Measurements from ENCODE around the gene CDC6.

CDC6 gene

DNA sequence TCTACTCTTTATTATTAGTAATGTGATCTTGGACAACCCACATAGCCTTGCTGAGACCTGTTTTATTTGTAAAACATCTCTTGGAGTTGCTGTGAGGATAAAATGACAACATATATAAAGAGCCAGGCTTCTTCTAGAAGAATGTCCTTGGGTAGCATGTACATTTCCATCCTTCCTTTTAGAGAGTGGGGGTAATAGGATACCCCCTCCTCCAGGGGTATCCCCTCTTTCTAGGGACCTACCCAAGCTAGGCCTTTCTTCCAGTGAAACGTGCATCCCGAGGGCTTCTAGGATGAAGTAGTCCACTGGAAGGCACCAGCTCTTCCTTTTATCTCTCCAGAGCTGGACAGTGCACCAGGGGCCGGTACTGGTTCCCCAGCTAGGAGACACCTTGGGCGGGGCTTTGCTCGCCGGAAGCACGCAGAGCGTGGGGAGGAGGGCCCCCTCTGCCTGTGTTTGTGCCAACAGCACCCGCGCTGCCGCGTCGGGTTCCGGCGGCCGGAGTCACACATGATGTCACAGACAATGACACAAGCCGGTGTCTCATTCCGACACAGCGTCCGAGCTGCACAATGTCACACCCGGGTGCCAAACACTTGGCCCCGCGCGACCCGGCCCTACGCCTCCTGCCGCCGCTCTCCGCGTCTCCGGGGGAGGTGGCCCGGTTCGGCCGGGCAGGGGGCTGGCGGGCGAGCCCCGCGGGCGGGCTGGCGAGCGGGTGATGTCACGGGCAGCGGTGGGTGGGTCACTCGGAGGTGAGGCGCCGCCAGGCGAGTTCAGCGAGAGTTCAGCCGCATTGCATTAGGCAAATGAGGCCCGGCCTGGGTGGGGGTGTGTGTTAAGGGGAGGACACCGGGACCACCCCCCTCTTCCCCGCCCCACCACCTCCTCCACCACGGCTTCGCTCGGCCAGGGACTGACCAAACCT, 53.5 kb downstream of the CDC6 start:
- DNase-seq (ENCODE audit: low read depth in 2 of 2) = peak; percentile 64 to 66

DNA sequence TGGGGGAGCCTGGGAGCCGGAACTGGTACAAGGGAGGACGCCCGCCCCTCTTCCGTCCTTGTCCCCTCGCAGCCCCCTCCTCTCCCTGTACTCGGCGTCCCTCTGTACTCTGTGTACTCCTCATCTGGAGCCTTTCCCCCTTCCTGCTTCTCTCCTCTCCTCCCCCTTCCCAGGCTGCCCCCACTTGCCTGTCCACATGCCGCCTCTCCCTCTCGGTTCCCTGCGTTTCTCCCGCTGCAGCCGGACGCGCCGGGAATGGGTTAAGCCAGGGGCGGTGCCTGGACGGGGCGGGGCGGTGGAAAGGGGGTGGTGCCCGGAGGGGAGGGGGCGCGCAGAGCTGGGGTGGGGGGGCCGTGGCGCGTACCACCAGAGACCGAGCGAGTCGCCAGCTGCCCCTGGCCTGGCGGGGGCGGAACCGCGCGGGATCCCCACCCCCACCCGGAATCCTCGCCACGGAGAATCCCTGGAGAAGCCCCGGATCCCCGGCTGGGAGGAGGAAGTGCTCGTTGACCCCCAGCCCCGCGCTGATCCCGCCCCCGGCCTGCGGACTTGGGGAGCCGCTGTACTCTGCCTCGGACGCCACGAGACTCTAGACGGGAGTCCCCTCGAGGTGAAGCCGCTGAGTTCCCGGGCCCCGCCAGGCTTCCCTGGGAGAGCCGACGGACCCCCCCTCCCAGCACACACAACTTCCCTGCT, 54.3 kb downstream of the CDC6 start:
- DNase-seq (ENCODE audit: low read depth in 2 of 2) = no peak

DNA sequence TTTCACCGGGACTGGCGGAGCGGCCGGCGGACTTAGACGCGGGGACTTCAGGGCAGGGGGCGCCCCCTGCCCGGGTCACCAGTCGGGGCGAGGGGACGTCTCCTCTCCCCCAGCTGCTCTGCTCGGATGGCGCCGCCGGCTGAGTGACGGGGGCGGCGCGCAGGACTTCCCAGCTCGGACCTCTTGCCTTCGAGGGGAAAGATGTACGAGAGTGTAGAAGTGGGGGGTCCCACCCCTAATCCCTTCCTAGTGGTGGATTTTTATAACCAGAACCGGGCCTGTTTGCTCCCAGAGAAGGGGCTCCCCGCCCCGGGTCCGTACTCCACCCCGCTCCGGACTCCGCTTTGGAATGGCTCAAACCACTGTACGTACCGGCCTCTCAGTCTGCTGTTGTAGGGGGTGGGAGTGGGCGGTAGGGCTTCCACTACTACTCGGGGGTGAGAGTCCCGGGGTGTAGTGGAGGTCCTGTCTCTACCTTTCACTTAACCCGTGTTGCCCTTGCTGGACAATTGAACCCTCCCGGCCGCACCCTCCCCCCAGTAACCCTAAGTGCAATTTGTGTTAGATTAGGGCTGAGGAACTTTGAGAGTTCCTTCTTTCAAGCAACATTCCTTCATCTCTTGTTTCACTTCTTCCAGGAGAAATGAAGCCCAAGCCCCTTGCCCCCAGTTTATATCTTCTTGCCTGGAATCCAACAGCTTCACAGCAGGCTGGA, 55.0 kb downstream of the CDC6 start:
- no peak for DNase-seq (ENCODE audit: low read depth in 2 of 2)

DNA sequence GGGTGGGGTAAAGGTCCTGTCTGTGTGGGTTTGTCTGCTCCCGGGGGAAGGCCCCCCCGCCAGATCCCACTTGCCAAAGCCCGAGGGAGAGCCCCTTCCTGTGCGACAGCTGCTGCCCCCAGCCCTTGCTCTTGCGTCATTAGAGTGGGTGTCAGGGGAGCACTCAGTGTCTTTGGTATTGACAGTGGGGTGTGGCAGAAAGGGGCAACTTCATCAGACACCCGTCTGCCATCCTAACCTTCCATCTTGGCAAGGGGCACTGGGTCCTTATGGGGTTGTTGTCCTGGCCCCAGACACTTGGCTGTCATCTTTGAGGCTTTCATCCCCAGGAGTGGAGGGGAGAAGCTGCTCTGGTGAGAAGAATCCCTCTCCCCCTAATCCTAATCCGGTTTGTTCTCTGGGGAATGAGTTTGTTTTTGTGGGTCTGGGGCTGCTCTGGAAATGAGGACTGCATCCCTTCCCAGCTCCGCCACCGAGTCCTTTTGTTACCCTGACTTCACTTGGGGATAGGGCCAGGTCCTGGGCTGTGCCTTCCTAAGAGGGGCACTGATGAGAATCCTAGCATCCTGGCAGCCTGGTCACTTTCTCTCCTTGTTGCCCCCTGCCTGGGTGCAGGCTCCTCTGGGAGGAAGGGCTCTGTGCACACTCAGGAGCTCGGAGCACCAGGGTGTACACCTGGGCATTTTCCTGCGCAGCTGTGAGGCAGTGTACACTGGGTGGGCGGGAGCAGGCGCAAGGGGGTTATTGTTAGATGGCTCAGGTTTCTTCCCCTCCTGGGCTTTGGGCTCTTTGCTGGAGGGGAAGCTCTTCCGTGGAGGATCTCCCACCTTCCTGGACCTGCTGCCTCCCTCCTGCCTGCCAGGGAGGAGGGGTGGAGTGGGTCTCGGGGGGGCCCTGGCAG, 55.8 kb downstream of the CDC6 start:
- no peak for DNase-seq (ENCODE audit: low read depth in 2 of 2)

DNA sequence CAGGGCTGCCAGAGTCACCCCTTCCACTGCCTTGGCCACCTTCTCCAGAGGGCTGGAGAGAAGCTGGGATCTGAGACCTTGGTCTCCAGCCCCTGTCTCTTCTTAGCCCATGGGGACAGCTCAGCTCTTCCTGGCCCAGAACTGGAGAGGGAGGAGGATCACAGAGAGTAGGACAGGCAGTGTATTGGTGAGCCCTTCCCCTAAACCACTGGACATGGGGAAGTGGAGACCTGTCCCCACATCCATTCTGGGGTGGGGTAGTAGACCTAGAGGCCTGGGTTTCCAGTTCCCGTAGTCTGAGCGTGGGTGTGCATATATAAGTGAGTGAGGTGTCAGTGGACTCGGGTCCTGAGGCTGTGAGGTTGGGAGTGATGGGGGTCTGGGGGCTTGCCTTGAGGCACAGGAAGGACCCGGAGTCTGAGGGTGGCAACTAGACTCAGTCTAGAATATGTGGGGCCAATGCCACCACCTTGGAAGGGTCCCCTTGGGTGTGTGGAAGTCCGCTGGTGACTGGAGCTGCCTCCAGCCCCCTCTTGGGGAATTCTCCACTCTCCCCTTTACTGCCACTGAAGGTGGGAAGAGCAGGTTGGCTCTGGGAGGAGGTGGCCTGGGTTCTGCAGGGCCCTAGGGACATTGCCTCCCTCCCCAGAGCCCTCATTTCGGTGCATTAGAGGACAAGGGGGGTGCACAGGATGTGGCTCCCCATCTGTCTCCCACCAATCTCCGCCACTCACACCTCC, 56.9 kb downstream of the CDC6 start:
- DNase-seq (ENCODE audit: low read depth in 2 of 2) = no peak

DNA sequence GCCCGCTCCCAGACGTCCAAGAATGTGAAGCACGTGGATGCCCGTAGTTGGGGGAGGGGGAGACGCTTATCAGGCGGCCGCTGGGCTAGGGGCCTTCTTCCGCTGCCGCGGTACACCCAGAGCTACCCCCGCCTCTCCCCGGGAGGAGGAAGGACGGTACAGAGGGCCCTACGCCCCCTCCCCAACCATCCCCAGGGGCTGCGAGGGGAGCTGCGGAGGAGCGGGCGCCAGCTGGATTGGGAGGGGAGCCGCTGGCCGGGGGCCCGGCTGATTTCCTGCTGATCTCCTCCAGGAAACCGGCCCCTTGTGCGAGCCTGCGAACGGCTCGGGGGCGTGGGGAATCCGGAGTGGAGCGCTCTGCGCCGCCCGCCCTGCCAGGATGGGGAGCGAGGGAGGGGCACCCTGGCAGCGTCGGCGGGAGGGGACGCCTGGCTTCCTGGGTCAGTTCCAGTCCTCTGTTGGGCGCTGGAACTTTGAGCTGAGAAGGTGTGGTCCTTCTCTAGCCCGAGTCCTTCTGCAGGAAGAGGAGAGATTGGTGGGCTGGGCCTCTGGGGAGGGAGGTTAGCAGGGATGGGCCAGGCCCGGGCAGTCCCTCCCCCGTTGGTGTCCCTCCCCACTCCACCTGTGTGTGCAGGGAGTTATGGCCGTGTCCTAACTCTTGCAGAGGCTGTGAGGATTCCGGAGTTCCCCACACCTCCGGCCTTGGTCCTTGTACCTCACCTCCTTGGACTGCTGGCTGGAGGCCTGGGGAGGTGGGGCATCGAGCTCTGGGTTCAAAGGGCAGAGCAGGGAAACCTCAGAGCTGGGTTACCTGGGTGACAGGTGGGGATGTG, 57.7 kb downstream of the CDC6 start:
- DNase-seq (ENCODE audit: low read depth in 2 of 2) = no peak

DNA sequence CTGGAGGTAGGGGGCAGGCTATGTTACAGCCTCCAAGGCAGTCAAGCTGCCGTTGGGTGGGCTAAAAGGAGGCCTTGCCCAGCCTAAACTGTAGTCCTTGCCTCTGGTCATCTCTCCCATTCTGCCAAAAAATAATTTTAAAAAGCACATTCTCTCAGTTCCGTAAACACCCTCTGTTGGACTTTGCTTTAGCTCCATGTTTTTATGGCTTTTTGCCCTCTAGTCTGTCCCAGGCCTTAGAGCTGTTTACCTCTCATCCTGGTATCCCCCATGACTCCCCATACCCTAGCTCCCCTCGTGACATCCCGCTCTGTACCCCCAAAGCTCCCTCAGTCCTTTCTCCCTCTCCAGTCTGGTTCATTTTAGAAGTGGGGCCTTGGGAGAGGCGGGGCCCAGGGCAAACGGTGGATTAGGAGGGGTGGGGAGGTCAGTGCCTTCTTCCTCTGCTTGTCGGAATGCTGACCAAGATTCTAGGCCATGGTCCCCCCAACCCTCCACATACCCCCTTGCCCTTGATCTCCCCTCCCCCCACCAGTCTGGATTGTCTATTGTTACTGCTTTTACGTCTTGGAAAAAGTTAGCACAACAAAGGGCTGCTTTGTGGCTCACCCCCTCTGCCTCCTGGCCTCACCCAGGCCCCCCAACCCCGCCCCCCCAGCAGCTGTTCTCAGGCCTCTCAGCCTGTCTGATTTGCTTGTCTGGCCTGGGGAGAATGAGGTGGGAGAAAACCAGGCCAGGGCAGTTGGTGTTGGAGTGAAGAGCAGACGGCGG, 58.5 kb downstream of the CDC6 start:
- DNase-seq (ENCODE audit: low read depth in 2 of 2) = no peak

DNA sequence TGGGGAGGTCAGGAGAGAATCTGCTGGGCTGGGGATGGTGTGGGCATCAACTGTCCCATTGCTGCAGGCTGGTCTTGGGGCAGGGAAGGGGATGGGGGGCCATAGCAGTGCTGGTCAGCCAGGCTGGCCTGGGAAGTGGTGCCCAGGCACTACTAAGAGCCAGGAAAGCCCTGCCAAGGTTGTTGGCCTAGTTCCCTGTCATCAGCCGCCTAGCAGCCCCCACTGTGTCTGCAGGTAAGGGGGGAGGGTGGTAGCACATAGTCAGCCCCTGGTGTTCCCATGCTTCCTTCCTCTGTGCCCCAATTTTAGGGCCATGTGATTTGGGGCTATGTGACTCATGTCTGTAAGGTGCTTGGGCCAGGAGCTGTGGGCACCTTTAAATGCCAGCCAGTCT, 59.1 kb downstream of the CDC6 start:
- no peak for DNase-seq (ENCODE audit: low read depth in 2 of 2)

DNA sequence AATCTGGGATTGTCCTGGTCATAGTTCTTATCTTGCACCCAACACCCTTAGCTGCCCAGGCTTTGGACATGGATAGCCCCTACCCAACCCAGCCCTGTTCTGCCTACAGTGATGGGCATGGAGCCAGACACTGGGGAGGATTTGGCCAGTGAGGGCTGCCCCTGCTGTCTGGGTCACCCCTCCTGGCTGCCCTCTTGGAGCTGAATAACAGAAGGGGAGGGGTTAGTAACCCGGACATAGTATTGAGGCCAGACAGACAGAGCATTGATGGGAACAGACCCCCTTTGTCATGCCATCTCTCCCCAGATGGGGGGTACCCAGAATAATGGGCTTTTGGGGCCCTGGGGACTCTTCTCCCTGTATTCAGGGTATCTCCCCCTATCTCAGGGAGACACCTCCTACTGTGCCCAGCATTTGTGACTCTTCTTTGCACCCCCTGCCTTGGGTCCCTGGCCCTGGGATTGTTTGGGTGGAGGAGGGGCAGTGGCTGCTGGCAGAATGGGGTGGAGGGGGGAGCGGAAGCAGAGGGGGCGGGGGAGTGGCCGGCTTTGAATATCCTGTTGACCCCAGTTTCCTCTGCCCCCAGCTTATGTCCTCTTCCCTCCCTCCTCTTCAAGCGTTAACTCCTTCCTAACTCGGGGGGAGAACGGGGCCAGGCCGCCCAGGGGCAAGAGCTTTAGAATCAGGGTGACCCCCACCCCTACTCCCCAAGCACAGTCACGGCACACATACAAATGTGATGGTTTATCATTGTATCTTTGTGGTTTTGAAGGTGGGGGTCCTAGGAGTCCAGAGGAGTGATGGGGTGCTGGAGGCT, 59.8 kb downstream of the CDC6 start:
- no peak for DNase-seq (ENCODE audit: low read depth in 2 of 2)

DNA sequence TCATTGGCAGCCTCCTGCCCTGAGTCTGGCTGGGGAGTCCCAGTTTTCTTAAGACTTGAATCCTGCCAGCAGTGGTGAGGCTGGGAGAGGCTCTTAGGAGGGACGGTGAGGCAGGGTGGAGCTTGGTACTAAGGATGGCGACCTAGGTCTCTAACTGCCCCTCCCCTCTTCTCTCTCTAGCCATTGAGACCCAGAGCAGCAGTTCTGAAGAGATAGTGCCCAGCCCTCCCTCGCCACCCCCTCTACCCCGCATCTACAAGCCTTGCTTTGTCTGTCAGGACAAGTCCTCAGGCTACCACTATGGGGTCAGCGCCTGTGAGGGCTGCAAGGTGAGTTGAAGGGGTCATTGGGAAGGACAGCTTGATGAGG, 60.4 kb downstream of the CDC6 start:
- DNase-seq (ENCODE audit: low read depth in 2 of 2) = no peak

DNA sequence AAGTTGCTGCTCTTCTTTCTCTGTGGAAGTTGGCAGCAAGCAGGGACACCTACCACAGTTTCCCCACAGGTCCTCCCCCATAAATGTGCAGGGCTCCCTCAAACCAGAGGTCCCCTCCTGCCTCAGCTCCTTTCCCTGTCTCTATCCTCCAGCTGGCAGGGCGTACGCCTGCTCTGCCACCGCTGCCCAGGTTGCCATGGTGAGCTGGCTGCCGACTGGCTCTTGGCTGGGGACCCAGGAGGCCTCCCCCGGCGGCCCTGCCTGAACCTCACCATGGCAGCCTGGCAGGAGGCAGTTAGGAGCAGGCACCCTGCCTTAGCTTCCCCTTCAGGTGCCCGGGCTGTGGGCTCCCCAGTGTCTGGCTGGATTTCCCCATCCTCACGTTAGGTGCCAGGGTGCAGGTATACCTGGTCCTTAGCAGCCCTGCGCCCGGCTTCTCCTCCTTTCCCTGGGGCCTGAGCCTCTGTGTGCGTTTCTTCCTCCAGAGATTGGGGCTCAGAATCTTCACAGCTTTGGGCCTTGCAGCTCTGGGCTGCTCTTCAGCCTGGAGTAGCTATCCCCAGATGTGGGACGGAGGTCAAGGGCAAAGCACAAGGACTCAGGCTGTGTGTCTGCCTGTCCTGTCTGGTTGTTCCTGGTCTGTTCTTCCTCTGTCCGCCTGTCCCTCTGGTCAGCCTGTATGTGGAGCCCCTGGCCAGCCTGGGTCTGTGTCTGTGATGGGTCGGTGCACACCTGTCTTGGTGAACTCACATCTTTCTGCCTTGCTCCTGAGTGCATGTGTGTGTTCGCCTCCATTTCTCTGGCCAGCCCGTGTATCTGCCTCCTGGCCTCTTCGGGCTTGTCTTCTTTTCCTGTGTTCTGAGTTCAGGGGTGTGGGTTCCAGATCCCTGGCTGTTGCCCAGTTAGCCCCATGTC, 61.1 kb downstream of the CDC6 start:
- no peak for DNase-seq (ENCODE audit: low read depth in 2 of 2)

DNA sequence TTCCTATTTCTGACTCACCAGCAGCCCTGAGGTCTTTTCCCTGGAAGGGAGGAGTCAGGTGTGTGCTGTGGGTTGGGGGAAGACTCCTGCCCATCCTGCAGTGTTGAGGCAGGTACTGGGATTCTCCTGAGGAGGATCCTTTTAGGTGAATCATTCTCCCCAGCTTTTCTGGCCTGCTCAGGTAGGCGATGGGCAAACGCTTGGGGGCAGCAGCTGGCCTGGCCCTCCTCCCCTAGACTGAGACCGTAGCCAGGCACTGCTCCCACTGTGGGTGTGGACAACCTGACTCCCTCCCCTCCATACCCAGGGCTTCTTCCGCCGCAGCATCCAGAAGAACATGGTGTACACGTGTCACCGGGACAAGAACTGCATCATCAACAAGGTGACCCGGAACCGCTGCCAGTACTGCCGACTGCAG, 61.8 kb downstream of the CDC6 start:
- no peak for DNase-seq (ENCODE audit: low read depth in 2 of 2)

DNA sequence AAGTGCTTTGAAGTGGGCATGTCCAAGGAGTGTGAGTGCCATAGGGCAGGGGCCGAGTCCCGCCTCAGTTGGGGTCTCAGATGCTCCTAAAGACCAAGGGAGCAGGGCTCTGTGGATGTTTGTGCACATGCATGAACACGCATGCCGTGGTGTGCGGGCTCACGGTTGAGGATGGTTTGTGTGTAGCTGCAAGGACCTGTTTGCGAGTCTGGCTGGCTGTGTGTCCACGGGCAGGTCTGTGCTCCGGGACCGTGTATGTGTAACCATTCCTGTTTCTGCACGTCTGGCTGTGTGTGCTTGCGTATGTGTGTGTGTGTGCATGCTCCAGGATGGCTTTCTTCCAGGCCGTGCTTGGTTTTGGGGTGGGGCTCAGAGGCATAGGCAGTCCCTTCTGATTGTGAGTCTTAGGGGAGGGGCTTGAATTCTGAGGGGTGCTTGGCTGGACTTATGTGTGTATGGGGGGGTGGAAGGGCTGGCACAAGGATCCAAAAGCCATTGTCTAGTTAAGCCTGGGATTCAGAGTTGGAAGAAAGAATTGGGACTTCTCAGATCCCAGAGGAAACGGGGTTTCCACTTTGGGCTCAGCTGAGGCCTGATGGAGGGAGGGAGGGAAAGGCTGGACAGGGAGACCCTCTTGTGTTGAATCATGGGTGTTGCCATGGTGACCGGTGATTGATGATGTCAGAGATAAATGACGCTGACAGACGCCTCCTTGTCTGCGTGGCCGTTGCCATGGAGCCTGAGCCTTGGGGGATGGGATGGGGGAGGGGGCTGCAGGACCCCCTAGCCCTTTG, 62.4 kb downstream of the CDC6 start:
- no peak for DNase-seq (ENCODE audit: low read depth in 2 of 2)

DNA sequence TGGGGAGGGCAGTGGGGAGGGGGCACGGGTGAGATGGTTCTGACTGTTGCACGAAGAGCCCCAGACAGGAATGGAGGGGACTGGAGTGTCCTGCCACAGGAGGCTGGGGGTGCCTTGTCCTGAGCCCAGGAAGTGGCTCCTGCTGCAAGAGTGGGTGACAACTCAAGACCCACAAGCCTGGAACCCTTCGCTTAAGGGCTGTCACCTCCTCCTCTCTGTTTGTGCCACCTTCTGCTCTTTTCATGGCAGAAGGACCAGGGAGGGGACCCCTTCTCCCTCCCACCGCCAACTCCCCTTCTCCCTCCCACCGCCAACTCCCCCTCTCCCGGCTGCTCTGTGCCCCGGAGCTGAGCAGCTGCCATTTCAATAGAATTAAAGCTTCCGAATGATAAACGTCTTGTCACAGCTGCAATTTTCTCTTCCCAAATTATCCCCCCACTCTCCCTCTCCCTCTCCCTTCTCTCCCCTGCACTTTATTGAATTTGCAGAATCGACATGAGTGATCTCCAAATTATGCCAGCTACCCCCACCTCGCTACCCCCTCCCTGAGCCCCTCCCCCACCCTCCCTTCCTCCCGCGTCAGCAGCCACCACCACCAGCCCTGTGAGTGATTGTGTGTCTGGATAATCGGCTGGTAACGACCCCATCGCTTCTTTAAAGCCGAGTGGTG, 63.1 kb downstream of the CDC6 start:
- DNase-seq (ENCODE audit: low read depth in 2 of 2) = no peak

DNA sequence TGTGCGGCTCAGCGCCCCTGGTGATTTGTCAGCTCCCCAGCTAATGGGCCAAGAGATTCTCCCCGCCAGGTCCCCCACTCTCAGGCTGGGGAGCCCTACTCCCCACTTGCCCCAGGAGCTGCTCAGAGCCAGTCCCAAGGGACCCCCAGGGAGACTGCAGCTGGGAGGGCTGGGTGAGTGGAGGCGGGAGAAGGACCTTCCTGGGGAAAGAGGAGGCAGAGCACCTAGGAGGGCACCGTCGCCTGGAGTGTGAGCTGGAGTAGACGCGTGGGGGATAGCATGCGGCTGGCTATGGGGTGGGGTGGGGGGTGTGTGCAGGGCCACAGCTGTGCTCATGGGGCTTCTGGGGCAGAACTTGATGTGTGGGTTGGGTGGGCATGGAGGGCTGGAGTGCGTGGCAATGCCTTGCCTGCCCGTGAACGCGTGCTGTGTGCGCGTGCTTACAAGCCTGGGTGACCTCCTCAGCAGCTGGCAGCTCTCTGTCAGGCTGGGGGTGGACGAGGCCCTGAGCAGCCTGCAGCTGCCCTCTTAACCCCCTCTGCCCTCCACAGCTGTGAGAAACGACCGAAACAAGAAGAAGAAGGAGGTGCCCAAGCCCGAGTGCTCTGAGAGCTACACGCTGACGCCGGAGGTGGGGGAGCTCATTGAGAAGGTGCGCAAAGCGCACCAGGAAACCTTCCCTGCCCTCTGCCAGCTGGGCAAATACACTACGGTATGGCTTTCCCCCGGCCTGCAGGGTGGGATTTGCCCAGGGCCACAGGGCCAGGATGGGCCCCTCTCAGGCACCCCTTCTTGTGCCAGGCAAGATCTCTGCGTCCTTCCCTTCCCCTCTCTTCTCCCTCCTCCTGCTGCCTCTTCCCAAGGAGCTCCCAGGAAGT, 63.9 kb downstream of the CDC6 start:
- DNase-seq (ENCODE audit: low read depth in 2 of 2) = no peak
